ENCODE results near the gene DYNLT4. TPM values are rescaled to one million over a fixed set of nuclear protein-coding genes. Genes with fewer than 3 reads are reported as not detected.

DYNLT4 gene
- total and polyA plus RNA-seq, 2 donors (not counting 3 experiments of a cell fraction or from before 2014, with no cell fraction given), result 0.46 to 0.62 TPM

- ChIA-PET CTCF (no interaction called here), POLR2A (no interaction called here)
- Histone ChIP-seq H3K9me1 (replicated peaks; ENCODE audit: control insufficient read depth, extremely low read depth, insufficient read depth, low read length) (no peaks in the 10 kb centered on the region), H4K20me1 (replicated peaks; ENCODE audit: control insufficient read depth, extremely low read depth, insufficient read depth, low read length) (no peaks in the 10 kb centered on the region), H3K4me3 (replicated peaks in 1 of 3; ENCODE audit: insufficient read depth in 1 of 3, low read depth in 1 of 3, low read length in 3 of 3) (no peak overlapping the region), H3K4me2 (ENCODE audit: insufficient read depth, low read length) (no peak overlapping the region), H3K79me2 (ENCODE audit: control insufficient read depth, insufficient read depth, low read length) (no peaks in the 10 kb centered on the region), H3K36me3 (ENCODE audit: control insufficient read depth in 2 of 2, extremely low read depth in 1 of 2, insufficient read depth in 2 of 2, low read length in 2 of 2) (peaks cover 23% of the 10 kb centered on the region in 2 experiments), H3K9ac (replicated peaks; ENCODE audit: extremely low read depth, insufficient read depth, low read length) (no peak overlapping the region), H3K27me3 (ENCODE audit: control insufficient read depth in 2 of 2, insufficient read depth in 2 of 2, low read length in 2 of 2) (no peaks in the 10 kb centered on the region), H3K27ac (ENCODE audit: insufficient read depth, low read depth, low read length) (no peak overlapping the region), H2AFZ (ENCODE audit: low read depth, low read length) (no peak overlapping the region), H3K9me3 (replicated peaks; ENCODE audit: control insufficient read depth, insufficient read depth, low read length) (no peaks in the 10 kb centered on the region), H3K4me1 (ENCODE audit: control insufficient read depth, extremely low read depth, insufficient read depth, low read length) (peaks cover 12% of the 10 kb centered on the region)
- BruUV-seq (replicated peaks), result no TSS peak
- dilution Hi-C loops (cut with MboI; ENCODE audit: extremely low pct_ligation_motif_present, low sequenced_read_pairs) (no loop called here), intact Hi-C loops (cut with micrococcal nuclease) (no loop called here)
- TF ChIP-seq EZH2 (IDR thresholded peaks at IDR 0.05; ENCODE audit: borderline replicate concordance, low read depth, low read length, severe bottlenecking) (no peak), POLR2AphosphoS5 (IDR thresholded peaks at IDR 0.05; ENCODE audit: insufficient read depth, low read depth, low read length) (no peak), POLR2A (IDR thresholded peaks at IDR 0.05; ENCODE audit: low read depth, low read length) (no peak), JUN (IDR thresholded peaks at IDR 0.05; ENCODE audit: borderline replicate concordance, insufficient read depth, insufficient read length, low read depth) (no peak), MYC (IDR thresholded peaks at IDR 0.05; ENCODE audit: low read depth, low read length) (no peak), MAX (IDR thresholded peaks at IDR 0.05; ENCODE audit: insufficient read depth, insufficient read length) (no peak), FOS (IDR thresholded peaks at IDR 0.05; ENCODE audit: borderline replicate concordance, insufficient read depth, low read length) (no peak), GATA2 (IDR thresholded peaks at IDR 0.05; ENCODE audit: insufficient read depth, insufficient read length, low read depth, low read length) (no peak), CTCF (IDR thresholded peaks at IDR 0.05; ENCODE audit: extremely low read depth in 1 of 2, insufficient read depth in 1 of 2, low read depth in 1 of 2, low read length in 2 of 2) (no peak)
- DNase-seq (ENCODE audit: low read depth, low spot score), result no peak
- no peak for FAIRE-seq
Observed at GRCh38 chr1:44757420-44757819, 49.7 kb downstream of the DYNLT4 start.

Small RNAs within 50 kb of the gene (small RNA-seq; reads per million reads assigned to genes)
- not detected for gene AL136380.1 (ENCODE audit: insufficient read depth, insufficient read length, low read depth, low replicate concordance)
- 1,656 reads per million, percentile 100 among the genes with 10 or more reads in this experiment for gene SNORD38A (ENCODE audit: insufficient read depth, insufficient read length, low read depth, low replicate concordance)
- gene SNORD38B (ENCODE audit: insufficient read depth, insufficient read length, low read depth, low replicate concordance), result not detected
- gene SNORD46 (ENCODE audit: insufficient read depth, insufficient read length, low read depth, low replicate concordance), result 4.4 reads per million, percentile 32 among the genes with 10 or more reads in this experiment
- gene SNORD55 (ENCODE audit: insufficient read depth, insufficient read length, low read depth, low replicate concordance), result not detected

Other genes starting within 250 kb of the DYNLT4 start
- 5.3 and 5.7 TPM in 2 replicates for gene TMEM53, start 132.9 kb downstream of the DYNLT4 start, total RNA-seq
- gene TMEM53, start 132.9 kb downstream of the DYNLT4 start, polyA plus RNA-seq, result 16.5 and 24.7 TPM in 2 replicates
- gene ARMH1, start 132.6 kb downstream of the DYNLT4 start, total RNA-seq, result not detected in 2 replicates
- gene ARMH1, start 132.6 kb downstream of the DYNLT4 start, polyA plus RNA-seq, result 0.17 and 0.48 TPM in 2 replicates
- not detected in 2 replicates for gene RNU5D-1, start 76.2 kb downstream of the DYNLT4 start, total RNA-seq
- gene RNU5D-1, start 76.2 kb downstream of the DYNLT4 start, polyA plus RNA-seq, result not detected in 2 replicates
- gene KIF2C, start 67.5 kb downstream of the DYNLT4 start, total RNA-seq, result 44.3 and 53.7 TPM in 2 replicates
- gene KIF2C, start 67.5 kb downstream of the DYNLT4 start, polyA plus RNA-seq, result 20.7 and 27.1 TPM in 2 replicates
- 1,842 and 1,896 TPM in 2 replicates for gene RPS8, start 31.8 kb downstream of the DYNLT4 start, total RNA-seq
- gene RPS8, start 31.8 kb downstream of the DYNLT4 start, polyA plus RNA-seq, result 1,808 and 2,306 TPM in 2 replicates
- 0.21 TPM in 1 of 2 replicates, not detected in the other for gene BEST4, start 19.2 kb downstream of the DYNLT4 start, total RNA-seq
- gene BEST4, start 19.2 kb downstream of the DYNLT4 start, polyA plus RNA-seq, result 0.21 and 0.29 TPM in 2 replicates
- 55.0 and 60.0 TPM in 2 replicates for gene PLK3, start 7.0 kb downstream of the DYNLT4 start, total RNA-seq
- 66.7 and 90.1 TPM in 2 replicates for gene PLK3, start 7.0 kb downstream of the DYNLT4 start, polyA plus RNA-seq
- gene BTBD19, start 1.2 kb upstream of the DYNLT4 start, total RNA-seq, result 69.9 and 72.5 TPM in 2 replicates
- gene BTBD19, start 1.2 kb upstream of the DYNLT4 start, polyA plus RNA-seq, result 97.9 and 115 TPM in 2 replicates
- 1.8 and 1.9 TPM in 2 replicates for gene PTCH2, start 35.9 kb upstream of the DYNLT4 start, total RNA-seq
- 1.8 and 2.6 TPM in 2 replicates for gene PTCH2, start 35.9 kb upstream of the DYNLT4 start, polyA plus RNA-seq
- gene EIF2B3, start 179.2 kb upstream of the DYNLT4 start, total RNA-seq, result 39.6 and 45.1 TPM in 2 replicates
- gene EIF2B3, start 179.2 kb upstream of the DYNLT4 start, polyA plus RNA-seq, result 25.7 and 28.4 TPM in 2 replicates
- 72.6 and 80.0 TPM in 2 replicates for gene HECTD3, start 204.0 kb upstream of the DYNLT4 start, total RNA-seq
- 114 and 130 TPM in 2 replicates for gene HECTD3, start 204.0 kb upstream of the DYNLT4 start, polyA plus RNA-seq
- gene UROD, start 204.9 kb upstream of the DYNLT4 start, total RNA-seq, result 187 and 192 TPM in 2 replicates
- 636 and 661 TPM in 2 replicates for gene UROD, start 204.9 kb upstream of the DYNLT4 start, polyA plus RNA-seq